Esophagus muscularis mucosa (tissue), 4 donors: ENCODE measurements around the gene SLC2A13. TPM values are rescaled to one million over a fixed set of nuclear protein-coding genes. Genes with fewer than 3 reads are reported as not detected.

Experiments
- DNase-seq: peaks from one replicate; pipeline ENCODE4 v3.0.0-alpha.2; 2017; ENCODE audit errors: extremely low spot score
- H3K27ac ChIP-seq, 4 donors: fragments of 200-600 bp; sonication (generic); replicated peaks in 1 of 4; 1 replicate in 3 of 4; 2 replicates in 1 of 4; pipeline ENCODE4 v1.5.1; 2016 to 2019; ENCODE audit warnings: mild to moderate bottlenecking in 1 of 4
- H3K27me3 ChIP-seq, 4 donors: fragments of 200-600 bp; sonication (generic); one replicate each; pipeline versions ENCODE4 v1.5.1 to v1.6.0; 2016 to 2019
- H3K36me3 ChIP-seq, 4 donors: fragments of 200-600 bp; sonication (generic); one replicate each; pipeline ENCODE4 v1.5.1; 2016 to 2019
- H3K4me1 ChIP-seq, 4 donors: fragments of 200-600 bp; sonication (generic); one replicate each; pipeline ENCODE4 v1.5.1; 2016 to 2019
- H3K4me3 ChIP-seq, 4 donors: fragments of 200-600 bp; sonication (generic); 1 replicate in 2 of 4; 2 replicates in 2 of 4; pipeline ENCODE4 v1.5.1; 2016 to 2019; ENCODE audit warnings: mild to moderate bottlenecking in 4 of 4, moderate library complexity in 1 of 4
- H3K9me3 ChIP-seq, 4 donors: fragments of 200-600 bp; sonication (generic); 1 replicate in 3 of 4; 2 replicates in 1 of 4; pipeline ENCODE4 v1.5.1; 2016 to 2019
- CTCF ChIP-seq, 3 experiments: fragments of 200-600 bp in 2 of 3; fragments of 450-650 bp in 1 of 3; sonication (generic) in 2 of 3; IDR thresholded peaks; one replicate each; pipeline ENCODE4 v1.5.1; 2017 to 2019; ENCODE audit warnings: antibody characterized with exemption in 3 of 3, mild to moderate bottlenecking in 2 of 3, moderate library complexity in 1 of 3
- EP300 ChIP-seq: sonication (generic); formaldehyde crosslinking; IDR thresholded peaks from one replicate; pipeline ENCODE4 v1.6.1; 2017; ENCODE audit warnings: antibody characterized with exemption
- POLR2A ChIP-seq: fragments of 450-650 bp; IDR thresholded peaks from one replicate; pipeline ENCODE4 v1.6.1; 2017; ENCODE audit warnings: antibody characterized with exemption, moderate library complexity, mild to moderate bottlenecking, low read depth
- POLR2AphosphoS5 ChIP-seq, 2 donors: sonication (generic); formaldehyde crosslinking; IDR thresholded peaks; one replicate each; pipeline ENCODE4 v1.6.1; 2017; ENCODE audit warnings: antibody characterized with exemption in 2 of 2
- WGBS: methylation state at CpG from one replicate; pipeline ENCODE4 v1.1.5; 2018; 5-methylcytosine and 5-hydroxymethylcytosine counted together
- intact Hi-C: fragments of 100-400 bp; cut with DNase I; formaldehyde crosslinking; loops from one replicate; pipeline ENCODE4 v1.15.1; 2023
- total RNA-seq, 4 donors: library from RNA; depleted of rRNA; stranded (reverse); fragments of >200 nt; gene quantifications; one replicate each; pipeline versions ENCODE4 v1.1.0 to v1.2.1, GENCODE V29; 2016

SLC2A13 gene
- total RNA-seq, 4 donors from 2014 or later = 19.6 to 25.7 (median 21.4) TPM

- Histone ChIP-seq H3K27ac (no peak overlapping the region), H3K4me1 (peaks cover 0 to 3% (median 0%) of the 10 kb centered on the region in 4 donors), H3K27me3 (no peaks in the 10 kb centered on the region), H3K4me3 (no peak overlapping the region), H3K9me3 (no peaks in the 10 kb centered on the region), H3K36me3 (no peaks in the 10 kb centered on the region)
- intact Hi-C loops = no loop called here
- no peak for TF ChIP-seq POLR2AphosphoS5 (IDR thresholded peaks at IDR 0.05)
- no peak for TF ChIP-seq POLR2A
- TF ChIP-seq CTCF (IDR thresholded peaks at IDR 0.05) = no peak
- TF ChIP-seq EP300 = no peak
- WGBS = 93% methylated on average over 4 of the region's 4 CpGs
- no peak for DNase-seq
Observed at GRCh38 chr12:40093512-40093911, 12.4 kb downstream of the SLC2A13 start.

GRCh38 chr12:40086471-40086870 is 19.4 kb downstream of the SLC2A13 start:
- Histone ChIP-seq H3K36me3 (peaks cover 0 to 5% (median 2%) of the 10 kb centered on the region in 4 donors), H3K4me3 (no peak overlapping the region), H3K4me1 (peaks cover 0 to 3% (median 0%) of the 10 kb centered on the region in 4 donors), H3K27me3 (no peaks in the 10 kb centered on the region), H3K27ac (no peak overlapping the region), H3K9me3 (no peaks in the 10 kb centered on the region)
- 94% methylated on average over 4 of the region's 4 CpGs for WGBS
- TF ChIP-seq CTCF (IDR thresholded peaks at IDR 0.05) = no peak
- TF ChIP-seq POLR2AphosphoS5 (IDR thresholded peaks at IDR 0.05) = no peak
- TF ChIP-seq POLR2A = no peak
- TF ChIP-seq EP300 = no peak
- no peak for DNase-seq
- intact Hi-C loops = no loop called here

- TF ChIP-seq CTCF (IDR thresholded peaks at IDR 0.05) (no peak), EP300 (no peak), POLR2AphosphoS5 (IDR thresholded peaks at IDR 0.05) (no peak), POLR2A (no peak)
- Histone ChIP-seq H3K27me3 (no peaks in the 10 kb centered on the region), H3K4me1 (no peaks in the 10 kb centered on the region), H3K9me3 (peaks cover 0 to 6% (median 0%) of the 10 kb centered on the region in 4 donors), H3K4me3 (no peak overlapping the region), H3K36me3 (no peaks in the 10 kb centered on the region), H3K27ac (no peak overlapping the region)
- no peak for DNase-seq
- WGBS = 92% methylated on average over 2 of the region's 2 CpGs
- intact Hi-C loops = no loop called here
Observed at GRCh38 chr12:40078266-40078665, 27.6 kb downstream of the SLC2A13 start.

GRCh38 chr12:40075458-40075857 is 30.4 kb downstream of the SLC2A13 start:
- Histone ChIP-seq H3K4me3 (no peak overlapping the region), H3K27me3 (no peaks in the 10 kb centered on the region), H3K36me3 (no peaks in the 10 kb centered on the region), H3K27ac (no peak overlapping the region), H3K4me1 (peaks cover under 1 to 4% (median 4%) of the 10 kb centered on the region in 4 donors), H3K9me3 (peaks cover 0 to 6% (median 0%) of the 10 kb centered on the region in 4 donors)
- no peak for DNase-seq
- no peak for TF ChIP-seq POLR2A
- intact Hi-C loops = no loop called here

- Histone ChIP-seq H3K4me3 (no peak overlapping the region), H3K36me3 (no peaks in the 10 kb centered on the region), H3K27me3 (no peaks in the 10 kb centered on the region), H3K9me3 (no peaks in the 10 kb centered on the region), H3K27ac (no peak overlapping the region), H3K4me1 (peaks cover 3 to 38% (median 30%) of the 10 kb centered on the region in 4 donors)
- 86% methylated on average over 2 of the region's 2 CpGs for WGBS
- no peak for DNase-seq
- TF ChIP-seq CTCF (IDR thresholded peaks at IDR 0.05) = no peak
- intact Hi-C loops = no loop called here
Observed at GRCh38 chr12:40068416-40068815, 37.5 kb downstream of the SLC2A13 start.
